Vagina (tissue), 2 donors: ENCODE measurements around the gene TP53I11. TPM values are rescaled to one million over a fixed set of nuclear protein-coding genes. Genes with fewer than 3 reads are reported as not detected.

ENCODE experiments used
- DNase-seq, 2 donors: peaks; one replicate each; pipeline ENCODE4 v3.0.0-alpha.2; 2017; ENCODE audit errors: extremely low spot score in 2 of 2
- H3K27ac ChIP-seq: fragments of 200-600 bp; sonication (generic); one replicate; pipeline ENCODE4 v1.5.1; 2019
- H3K27me3 ChIP-seq: fragments of 200-600 bp; sonication (generic); one replicate; pipeline ENCODE4 v1.5.1; 2019
- H3K36me3 ChIP-seq, 2 donors: fragments of 200-600 bp; sonication (generic); one replicate each; pipeline ENCODE4 v1.5.1; 2017 to 2019
- H3K4me1 ChIP-seq: fragments of 200-600 bp; sonication (generic); one replicate; pipeline ENCODE4 v1.5.1; 2019
- H3K4me3 ChIP-seq, 2 donors: fragments of 200-600 bp; sonication (generic); 1 replicate in 1 of 2; 2 replicates in 1 of 2; pipeline ENCODE4 v1.5.1; 2016 to 2019
- H3K9me3 ChIP-seq: fragments of 200-600 bp; sonication (generic); one replicate; pipeline ENCODE4 v1.5.1; 2019
- POLR2A ChIP-seq, 2 donors: fragments of 450-650 bp; IDR thresholded peaks; one replicate each; pipeline ENCODE4 v1.6.1; 2017; ENCODE audit warnings: antibody characterized with exemption in 2 of 2, mild to moderate bottlenecking in 2 of 2, moderate library complexity in 2 of 2
- POLR2AphosphoS5 ChIP-seq, 2 donors: sonication (generic); formaldehyde crosslinking; IDR thresholded peaks; one replicate each; pipeline ENCODE4 v1.9.0; 2017; ENCODE audit warnings: antibody characterized with exemption in 2 of 2, mild to moderate bottlenecking in 2 of 2, low read depth in 1 of 2; ENCODE audit not compliant: insufficient read depth in 1 of 2
- intact Hi-C: fragments of 100-400 bp; cut with DNase I; formaldehyde crosslinking; loops from one replicate; pipeline ENCODE4 v1.15.1; 2023
- total RNA-seq: library from RNA; depleted of rRNA; stranded (reverse); fragments of >200 nt; gene quantifications from one replicate; pipeline ENCODE4 v1.2.3, GENCODE V29; 2016
- TF ChIP-seq, protein P1 (sequence below), 3 experiments: fragments of 450-650 bp in 2 of 3; fragments of 200-600 bp in 1 of 3; sonication (generic) in 1 of 3; IDR thresholded peaks; one replicate each; pipeline ENCODE4 v1.5.1; 2017 to 2019; ENCODE audit warnings: antibody characterized with exemption in 3 of 3, mild to moderate bottlenecking in 2 of 3, moderate library complexity in 2 of 3

Gene TP53I11
- total RNA-seq, 1 donor from 2014 or later = 50.6 TPM

DNA sequence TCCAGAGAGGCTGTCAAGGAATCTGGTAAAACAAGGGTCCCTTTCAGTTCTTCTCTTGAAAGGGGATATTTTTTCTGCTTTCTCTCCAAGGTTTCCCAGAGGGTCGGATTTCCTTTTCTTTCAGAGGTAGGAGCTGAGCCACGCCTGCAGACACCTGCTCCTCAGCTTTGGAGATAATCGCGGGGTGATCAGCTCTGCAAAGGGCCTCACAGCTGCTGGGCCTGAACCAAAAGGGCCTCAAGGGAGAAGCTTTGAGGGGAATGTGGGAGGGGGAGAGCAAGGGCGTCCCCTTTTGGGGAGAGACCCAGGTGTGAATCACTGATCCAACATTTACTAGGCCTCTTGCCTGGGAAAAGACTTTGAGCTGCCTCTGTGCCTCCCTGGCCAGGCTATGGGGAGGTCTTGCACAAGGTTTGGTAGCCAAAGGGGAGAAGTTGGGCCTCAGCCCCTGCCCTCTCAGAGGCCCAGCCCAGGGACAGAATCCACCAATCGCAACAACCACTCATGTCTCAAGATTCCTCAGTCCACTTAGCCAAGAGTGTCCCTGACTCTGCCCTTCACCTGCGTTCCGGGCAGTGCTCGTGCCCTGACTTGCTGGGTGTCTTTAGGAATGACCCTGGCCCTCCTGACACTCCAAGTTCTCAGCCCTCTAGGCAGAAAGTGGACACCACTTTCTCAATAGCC, 14.0 kb upstream of the TP53I11 start:
- no peak overlapping the region for H3K4me3 ChIP-seq
- no peak overlapping the region for H3K27ac ChIP-seq
- TF ChIP-seq, protein P1, sequence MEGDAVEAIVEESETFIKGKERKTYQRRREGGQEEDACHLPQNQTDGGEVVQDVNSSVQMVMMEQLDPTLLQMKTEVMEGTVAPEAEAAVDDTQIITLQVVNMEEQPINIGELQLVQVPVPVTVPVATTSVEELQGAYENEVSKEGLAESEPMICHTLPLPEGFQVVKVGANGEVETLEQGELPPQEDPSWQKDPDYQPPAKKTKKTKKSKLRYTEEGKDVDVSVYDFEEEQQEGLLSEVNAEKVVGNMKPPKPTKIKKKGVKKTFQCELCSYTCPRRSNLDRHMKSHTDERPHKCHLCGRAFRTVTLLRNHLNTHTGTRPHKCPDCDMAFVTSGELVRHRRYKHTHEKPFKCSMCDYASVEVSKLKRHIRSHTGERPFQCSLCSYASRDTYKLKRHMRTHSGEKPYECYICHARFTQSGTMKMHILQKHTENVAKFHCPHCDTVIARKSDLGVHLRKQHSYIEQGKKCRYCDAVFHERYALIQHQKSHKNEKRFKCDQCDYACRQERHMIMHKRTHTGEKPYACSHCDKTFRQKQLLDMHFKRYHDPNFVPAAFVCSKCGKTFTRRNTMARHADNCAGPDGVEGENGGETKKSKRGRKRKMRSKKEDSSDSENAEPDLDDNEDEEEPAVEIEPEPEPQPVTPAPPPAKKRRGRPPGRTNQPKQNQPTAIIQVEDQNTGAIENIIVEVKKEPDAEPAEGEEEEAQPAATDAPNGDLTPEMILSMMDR (IDR thresholded peaks at IDR 0.05) = no peak
- TF ChIP-seq POLR2A (IDR thresholded peaks at IDR 0.05) = no peak
- TF ChIP-seq POLR2AphosphoS5 (IDR thresholded peaks at IDR 0.05; ENCODE audit: insufficient read depth in 1 of 2, low read depth in 1 of 2) = no peak
- H3K9me3 ChIP-seq = no peaks in the 10 kb centered on the region
- no peaks in the 10 kb centered on the region for H3K36me3 ChIP-seq
- H3K4me1 ChIP-seq = no peaks in the 10 kb centered on the region
- intact Hi-C loops = no loop called here
- H3K27me3 ChIP-seq = no peaks in the 10 kb centered on the region
- DNase-seq = no peak

DNA sequence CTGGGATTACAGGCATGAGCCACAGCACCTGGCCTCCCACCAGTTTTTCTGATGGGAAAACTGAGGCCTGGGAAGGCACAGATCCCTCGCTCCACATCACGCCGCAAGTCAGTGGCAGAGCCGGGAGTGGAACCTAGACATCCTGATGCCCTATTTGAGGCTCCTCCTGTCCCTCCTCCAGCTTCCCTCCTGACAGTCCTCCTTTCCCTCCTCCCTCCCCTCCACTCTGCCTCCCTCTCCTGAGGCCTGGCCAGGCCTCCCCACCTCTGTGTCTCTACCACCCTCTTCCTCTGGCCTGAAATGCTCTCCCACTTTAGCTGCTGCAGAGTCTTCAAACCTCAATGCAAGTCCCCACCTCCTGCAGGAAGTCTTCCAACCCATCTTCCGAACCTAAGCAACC, 13.3 kb upstream of the TP53I11 start:
- no peak overlapping the region for H3K4me3 ChIP-seq
- intact Hi-C loops = no loop called here
- H3K9me3 ChIP-seq = no peaks in the 10 kb centered on the region
- no peaks in the 10 kb centered on the region for H3K36me3 ChIP-seq
- H3K27ac ChIP-seq = no peak overlapping the region
- no peak for DNase-seq
- no peaks in the 10 kb centered on the region for H3K27me3 ChIP-seq
- H3K4me1 ChIP-seq = no peaks in the 10 kb centered on the region
- no peak for TF ChIP-seq POLR2AphosphoS5 (IDR thresholded peaks at IDR 0.05; ENCODE audit: insufficient read depth in 1 of 2, low read depth in 1 of 2)

DNA sequence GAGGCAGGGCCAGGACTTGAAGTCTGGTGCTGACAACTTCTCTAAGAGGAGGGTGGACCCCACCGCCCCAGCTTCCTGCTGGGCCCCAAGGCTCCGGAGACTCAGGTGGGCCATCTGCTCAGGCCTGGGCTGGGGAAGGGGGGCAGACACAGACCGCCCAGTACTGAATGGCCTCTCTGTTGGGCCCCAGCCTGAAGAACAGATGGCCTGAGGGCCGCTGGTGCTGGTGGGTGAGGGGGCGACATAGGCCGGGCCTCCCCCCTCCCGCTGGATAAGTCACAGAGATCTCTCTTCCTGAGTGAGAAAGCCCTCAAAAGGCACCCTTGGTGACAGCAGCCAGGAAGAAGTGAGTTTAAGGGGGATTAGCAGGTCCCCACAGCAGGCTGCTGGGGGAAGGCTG, 12.5 kb upstream of the TP53I11 start:
- no peaks in the 10 kb centered on the region for H3K36me3 ChIP-seq
- H3K4me3 ChIP-seq = no peak overlapping the region
- intact Hi-C loops = no loop called here
- no peaks in the 10 kb centered on the region for H3K4me1 ChIP-seq
- TF ChIP-seq, protein P1 (IDR thresholded peaks at IDR 0.05) = no peak
- TF ChIP-seq POLR2AphosphoS5 (IDR thresholded peaks at IDR 0.05; ENCODE audit: insufficient read depth in 1 of 2, low read depth in 1 of 2) = no peak
- no peak for TF ChIP-seq POLR2A (IDR thresholded peaks at IDR 0.05)
- no peak for DNase-seq
- H3K27me3 ChIP-seq = no peaks in the 10 kb centered on the region
- no peaks in the 10 kb centered on the region for H3K9me3 ChIP-seq
- H3K27ac ChIP-seq = no peak overlapping the region

DNA sequence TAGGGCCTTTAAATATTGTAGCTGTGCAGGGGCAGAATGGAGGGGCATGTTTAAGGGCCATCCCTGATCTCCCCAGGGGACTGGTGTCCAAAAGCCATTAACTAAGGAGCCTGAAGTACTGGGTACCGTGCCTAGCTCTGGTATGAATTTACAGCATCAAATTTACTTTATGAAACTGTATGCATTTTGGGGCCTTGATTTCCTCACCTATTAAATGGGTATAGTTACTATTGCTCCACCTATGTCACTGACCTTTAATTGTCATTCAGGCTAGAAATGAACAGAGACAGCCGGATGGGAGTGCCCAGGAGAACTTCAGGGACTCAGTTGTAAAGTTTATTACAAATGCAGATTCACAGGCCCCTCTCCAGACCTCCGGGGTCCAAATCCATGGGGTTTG, 11.8 kb upstream of the TP53I11 start:
- TF ChIP-seq, protein P1 (IDR thresholded peaks at IDR 0.05) = no peak
- TF ChIP-seq POLR2A (IDR thresholded peaks at IDR 0.05) = no peak
- no peak for TF ChIP-seq POLR2AphosphoS5 (IDR thresholded peaks at IDR 0.05; ENCODE audit: insufficient read depth in 1 of 2, low read depth in 1 of 2)
- Histone ChIP-seq H3K36me3 (no peaks in the 10 kb centered on the region), H3K4me1 (no peaks in the 10 kb centered on the region), H3K27me3 (no peaks in the 10 kb centered on the region), H3K27ac (no peak overlapping the region), H3K4me3 (no peak overlapping the region), H3K9me3 (no peaks in the 10 kb centered on the region)
- intact Hi-C loops = no loop called here
- DNase-seq = no peak

DNA sequence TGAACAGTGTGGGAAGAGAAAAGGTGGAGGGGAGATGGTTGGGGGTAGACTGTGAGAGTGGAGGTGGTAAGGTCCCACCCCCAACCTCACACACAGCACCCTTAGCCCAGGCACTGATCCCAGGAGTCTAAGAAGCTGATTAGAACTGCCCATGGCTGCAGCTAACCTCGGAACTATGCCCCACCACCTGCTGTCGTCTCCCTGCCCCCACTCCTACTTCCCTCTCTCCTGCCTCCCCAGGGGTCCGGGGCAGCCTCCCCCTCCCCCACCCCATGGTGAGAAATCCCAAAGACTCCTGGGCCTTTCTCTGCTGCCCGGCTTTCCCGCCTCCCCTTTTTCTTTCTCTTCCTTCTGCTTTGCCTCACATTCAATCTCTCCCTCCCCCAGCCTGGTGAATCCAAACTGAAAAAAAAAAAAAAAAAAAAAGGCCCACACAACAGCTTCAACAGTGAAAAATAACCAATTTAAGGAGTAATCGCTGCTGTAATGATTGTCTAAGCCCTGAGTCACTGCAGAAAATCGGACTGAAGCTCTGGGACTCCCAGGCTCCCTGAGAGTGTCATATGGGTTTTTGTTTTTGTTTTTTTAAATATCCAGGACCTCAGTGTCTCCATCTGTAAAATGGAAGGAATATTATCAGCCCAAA, 9.6 kb upstream of the TP53I11 start:
- Histone ChIP-seq H3K9me3 (no peaks in the 10 kb centered on the region), H3K27me3 (no peaks in the 10 kb centered on the region), H3K4me1 (peaks cover 14% of the 10 kb centered on the region), H3K4me3 (no peak overlapping the region), H3K27ac (no peak overlapping the region), H3K36me3 (no peaks in the 10 kb centered on the region)
- no peak for DNase-seq
- intact Hi-C loops = no loop called here
- TF ChIP-seq POLR2A (IDR thresholded peaks at IDR 0.05) (no peak), POLR2AphosphoS5 (IDR thresholded peaks at IDR 0.05; ENCODE audit: insufficient read depth in 1 of 2, low read depth in 1 of 2) (no peak)
- TF ChIP-seq, protein P1 (IDR thresholded peaks at IDR 0.05) = no peak
